BLaER1 (cell line): ENCODE data around the gene TBC1D10B.
"Not testable (repeated sequence)": the region's sequence is repeated elsewhere in the genome, so short reads cannot be mapped to it uniquely, and the experiment has no call there.

Experiments used
- H3K27ac ChIP-seq: shearing (Covaris generic); formaldehyde crosslinking; 2 replicates; pipeline ENCODE4 v1.8.1; 2022
- H3K27me3 ChIP-seq: shearing (Covaris generic); formaldehyde crosslinking; 2 replicates; pipeline ENCODE4 v1.8.1; 2022
- H3K36me3 ChIP-seq: shearing (Covaris generic); formaldehyde crosslinking; 2 replicates; pipeline ENCODE4 v1.8.1; 2022
- H3K4me1 ChIP-seq: shearing (Covaris generic); formaldehyde crosslinking; 2 replicates; pipeline ENCODE4 v1.8.1; 2022
- H3K4me2 ChIP-seq: shearing (Covaris generic); formaldehyde crosslinking; 2 replicates; pipeline ENCODE4 v1.8.1; 2022
- H3K4me3 ChIP-seq: shearing (Covaris generic); formaldehyde crosslinking; 2 replicates; pipeline ENCODE4 v1.8.1; 2022
- H3K9ac ChIP-seq: shearing (Covaris generic); formaldehyde crosslinking; 2 replicates; pipeline ENCODE4 v1.8.1; 2022
- H3K9me3 ChIP-seq: shearing (Covaris generic); formaldehyde crosslinking; 2 replicates; pipeline ENCODE4 v1.8.1; 2022
- H4K20me1 ChIP-seq: shearing (Covaris generic); formaldehyde crosslinking; 2 replicates; pipeline ENCODE4 v1.8.1; 2022
- Cebpa-rat ChIP-seq: shearing (Covaris generic); IDR thresholded peaks from 2 replicates; pipeline ENCODE4 v1.8.1; 2022

TBC1D10B gene

GRCh38 chr16:30335598-30336474, 34.5 kb downstream of the TBC1D10B start:
- peak overlapping the region; percentile 84 for H3K27ac ChIP-seq
- no peaks in the 10 kb centered on the region for H3K27me3 ChIP-seq
- H3K9me3 ChIP-seq, result no peaks in the 10 kb centered on the region
- peak overlapping the region; percentile 81 for H3K4me2 ChIP-seq
- H3K4me3 ChIP-seq, result peak overlapping the region; percentile 81
- peak overlapping the region; percentile 86 for H3K9ac ChIP-seq
- H3K4me1 ChIP-seq, result peaks cover 43% of the 10 kb centered on the region
- no peaks in the 10 kb centered on the region for H3K36me3 ChIP-seq
- TF ChIP-seq Cebpa-rat, result no peak
- peaks cover 6% of the 10 kb centered on the region; the same call in 1 of the 2 replicates for H4K20me1 ChIP-seq

GRCh38 chr16:30335028-30335597, 35.2 kb downstream of the TBC1D10B start:
- H3K27ac ChIP-seq, result peak overlapping the region; percentile 84
- not testable (repeated sequence) for H3K36me3 ChIP-seq, H3K27me3 ChIP-seq, H4K20me1 ChIP-seq, H3K9me3 ChIP-seq
- H3K9ac ChIP-seq, result peak overlapping the region; percentile 86
- peaks cover 35% of the 10 kb centered on the region for H3K4me1 ChIP-seq
- peak overlapping the region; percentile 81 for H3K4me3 ChIP-seq
- peak overlapping the region; percentile 81 for H3K4me2 ChIP-seq

GRCh38 chr16:30334473-30334989, 35.8 kb downstream of the TBC1D10B start:
- peak overlapping the region; percentile 86 for H3K9ac ChIP-seq
- H3K9me3 ChIP-seq, H3K36me3 ChIP-seq, H4K20me1 ChIP-seq, H3K27me3 ChIP-seq: not testable (repeated sequence)
- H3K4me2 ChIP-seq, result peak overlapping the region; percentile 22; the same call in 1 of the 2 replicates
- H3K4me1 ChIP-seq, result peaks cover 31% of the 10 kb centered on the region
- peak overlapping the region; percentile 81 for H3K4me3 ChIP-seq
- peak overlapping the region; percentile 84 for H3K27ac ChIP-seq

- Histone ChIP-seq H4K20me1 (peaks cover 43% of the 10 kb centered on the region), H3K4me1 (peaks cover 17% of the 10 kb centered on the region)
- not testable (repeated sequence) for H3K27ac ChIP-seq, H3K4me2 ChIP-seq, H3K9ac ChIP-seq, H3K9me3 ChIP-seq, H3K27me3 ChIP-seq, H3K36me3 ChIP-seq, H3K4me3 ChIP-seq
These were observed 46.1 kb downstream of the TBC1D10B start for GRCh38 chr16:30324220-30324619.

- peaks cover 25% of the 10 kb centered on the region for H4K20me1 ChIP-seq
These were observed 51.6 kb downstream of the TBC1D10B start for GRCh38 chr16:30318647-30319046.

GRCh38 chr16:30310937-30311336, 59.4 kb downstream of the TBC1D10B start:
- not testable (repeated sequence) for H3K9ac ChIP-seq, H3K27me3 ChIP-seq, H3K27ac ChIP-seq, H3K4me2 ChIP-seq, H3K36me3 ChIP-seq, H4K20me1 ChIP-seq, H3K9me3 ChIP-seq, H3K4me3 ChIP-seq
- peaks cover 13% of the 10 kb centered on the region; the same call in 1 of the 2 replicates for H3K4me1 ChIP-seq

More at GRCh38 chr16:30318647-30319046, 51.6 kb downstream of the TBC1D10B start:
- H3K4me2 ChIP-seq, H3K36me3 ChIP-seq, H3K4me3 ChIP-seq, H3K27ac ChIP-seq, H3K9me3 ChIP-seq, H3K27me3 ChIP-seq, H3K9ac ChIP-seq, H3K4me1 ChIP-seq: not testable (repeated sequence)

- H4K20me1 ChIP-seq, H3K27me3 ChIP-seq, H3K27ac ChIP-seq, H3K36me3 ChIP-seq, H3K4me3 ChIP-seq, H3K9ac ChIP-seq, H3K9me3 ChIP-seq: not testable (repeated sequence)
- H3K4me2 ChIP-seq, result peak overlapping the region; percentile 44
- H3K4me1 ChIP-seq, result peaks cover 13% of the 10 kb centered on the region; the same call in 1 of the 2 replicates
These were observed 61.0 kb downstream of the TBC1D10B start for GRCh38 chr16:30309255-30309654.
